ENCODE measurements around the gene HP. TPM values are rescaled to one million over a fixed set of nuclear protein-coding genes. Genes with fewer than 3 reads are reported as not detected.

Gene HP
- total RNA-seq, 1 donor from 2014 or later = not detected

- no peak for TF ChIP-seq CTCF (IDR thresholded peaks at IDR 0.05; ENCODE audit: unreplicated experiment)
- no peak for DNase-seq (ENCODE audit: low spot score in 2 of 2, unreplicated experiment in 2 of 2)
- no peak overlapping the region for H3K4me3 Mint-ChIP-seq
- H3K9me3 Mint-ChIP-seq = no peaks in the 10 kb centered on the region
- peaks cover 7% of the 10 kb centered on the region for H3K36me3 Mint-ChIP-seq
- no peaks in the 10 kb centered on the region for H3K27me3 Mint-ChIP-seq (ENCODE audit: low read depth)
- H3K27ac Mint-ChIP-seq = no peak overlapping the region
- H3K4me1 Mint-ChIP-seq = peaks cover 3% of the 10 kb centered on the region
These were observed 40.3 kb upstream of the HP start for GRCh38 chr16:72013888-72014581.

GRCh38 chr16:72014675-72015074, 39.6 kb upstream of the HP start:
- Mint-ChIP-seq H3K27ac (no peak overlapping the region), H3K4me1 (peaks cover 3% of the 10 kb centered on the region), H3K36me3 (peaks cover 10% of the 10 kb centered on the region), H3K27me3 (ENCODE audit: low read depth) (no peaks in the 10 kb centered on the region), H3K4me3 (no peak overlapping the region), H3K9me3 (no peaks in the 10 kb centered on the region)
- DNase-seq (ENCODE audit: low spot score in 2 of 2, unreplicated experiment in 2 of 2) = no peak
- no peak for TF ChIP-seq CTCF (IDR thresholded peaks at IDR 0.05; ENCODE audit: unreplicated experiment)

GRCh38 chr16:72015124-72015523, 39.2 kb upstream of the HP start:
- TF ChIP-seq CTCF (IDR thresholded peaks at IDR 0.05; ENCODE audit: unreplicated experiment) = no peak
- no peaks in the 10 kb centered on the region for H3K27me3 Mint-ChIP-seq (ENCODE audit: low read depth)
- DNase-seq (ENCODE audit: low spot score in 2 of 2, unreplicated experiment in 2 of 2) = no peak
- H3K9me3 Mint-ChIP-seq = no peaks in the 10 kb centered on the region
- H3K4me3 Mint-ChIP-seq = no peak overlapping the region
- H3K36me3 Mint-ChIP-seq = peaks cover 10% of the 10 kb centered on the region
- H3K27ac Mint-ChIP-seq = no peak overlapping the region
- peaks cover under 1% of the 10 kb centered on the region for H3K4me1 Mint-ChIP-seq

- Mint-ChIP-seq H3K27me3 (ENCODE audit: low read depth) (no peaks in the 10 kb centered on the region), H3K9me3 (no peaks in the 10 kb centered on the region), H3K27ac (no peak overlapping the region), H3K36me3 (peaks cover 21% of the 10 kb centered on the region), H3K4me1 (no peaks in the 10 kb centered on the region), H3K4me3 (no peak overlapping the region)
- TF ChIP-seq CTCF (IDR thresholded peaks at IDR 0.05; ENCODE audit: unreplicated experiment) = no peak
- DNase-seq (ENCODE audit: low spot score in 2 of 2, unreplicated experiment in 2 of 2) = no peak
These were observed 35.8 kb upstream of the HP start for GRCh38 chr16:72018470-72018869.

- Mint-ChIP-seq H3K4me3 (no peak overlapping the region), H3K9me3 (no peaks in the 10 kb centered on the region)
- no peak for DNase-seq (ENCODE audit: low spot score in 2 of 2, unreplicated experiment in 2 of 2)
These were observed 33.3 kb upstream of the HP start for GRCh38 chr16:72021043-72021442.

More at GRCh38 chr16:72021043-72021442, 33.3 kb upstream of the HP start:
- H3K36me3 Mint-ChIP-seq = peaks cover 35% of the 10 kb centered on the region
- peak; percentile 41 for TF ChIP-seq CTCF (IDR thresholded peaks at IDR 0.05; ENCODE audit: unreplicated experiment)
- no peak overlapping the region for H3K27ac Mint-ChIP-seq
- H3K4me1 Mint-ChIP-seq = no peaks in the 10 kb centered on the region
- H3K27me3 Mint-ChIP-seq (ENCODE audit: low read depth) = no peaks in the 10 kb centered on the region

All from mesothelial cell of epicardium (in vitro differentiated cells).